ENCODE results near the gene VMP1. TPM values are rescaled to one million over a fixed set of nuclear protein-coding genes. Genes with fewer than 3 reads are reported as not detected.
"Not testable (repeated sequence)": the region's sequence is repeated elsewhere in the genome, so short reads cannot be mapped to it uniquely, and the experiment has no call there.

Gene VMP1
- total RNA-seq, 1 experiment from 2014 or later: 46.5 TPM

DNA sequence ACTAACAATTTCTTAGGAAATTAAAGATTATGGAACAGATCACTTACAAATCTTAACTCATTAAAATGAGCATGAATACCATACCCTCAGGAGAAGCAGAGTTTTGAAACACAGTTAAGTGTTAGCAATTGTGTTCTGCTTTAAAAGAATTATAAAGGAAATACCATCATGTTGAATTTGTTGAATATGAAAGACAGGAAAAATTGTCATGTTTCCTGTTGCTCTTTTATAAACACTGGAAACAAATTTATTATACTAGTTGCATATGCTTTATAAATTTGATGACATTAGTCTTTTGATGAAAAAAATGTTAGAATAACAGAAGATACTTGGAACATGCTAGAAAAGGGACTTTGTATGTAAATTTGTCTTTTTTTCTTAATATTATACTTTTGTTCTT, 59.7 kb downstream of the VMP1 start:
- Histone ChIP-seq H3K4me1 (peaks cover 25% of the 10 kb centered on the region), H3K9me3 (replicated peaks) (no peaks in the 10 kb centered on the region), H3K27ac (no peak overlapping the region), H3K27me3 (no peaks in the 10 kb centered on the region), H3K4me3 (no peak overlapping the region), H3K36me3 (peaks cover 2% of the 10 kb centered on the region; the same call in 1 of the 2 replicates)
- DNase-seq: no peak

- 0 out of 2 replicates have a peak, but pooled peaks cover 2% of the 10 kb centered on the region for H3K4me1 ChIP-seq
- H3K4me3 ChIP-seq: no peak overlapping the region
- no peak for DNase-seq
- H3K27ac ChIP-seq: no peak overlapping the region
- H3K9me3 ChIP-seq (replicated peaks): no peaks in the 10 kb centered on the region
- peaks cover 2% of the 10 kb centered on the region; the same call in 1 of the 2 replicates for H3K36me3 ChIP-seq
- H3K27me3 ChIP-seq: no peaks in the 10 kb centered on the region
These were observed 62.4 kb downstream of the VMP1 start for GRCh38 chr17:59769887-59770286.

DNA sequence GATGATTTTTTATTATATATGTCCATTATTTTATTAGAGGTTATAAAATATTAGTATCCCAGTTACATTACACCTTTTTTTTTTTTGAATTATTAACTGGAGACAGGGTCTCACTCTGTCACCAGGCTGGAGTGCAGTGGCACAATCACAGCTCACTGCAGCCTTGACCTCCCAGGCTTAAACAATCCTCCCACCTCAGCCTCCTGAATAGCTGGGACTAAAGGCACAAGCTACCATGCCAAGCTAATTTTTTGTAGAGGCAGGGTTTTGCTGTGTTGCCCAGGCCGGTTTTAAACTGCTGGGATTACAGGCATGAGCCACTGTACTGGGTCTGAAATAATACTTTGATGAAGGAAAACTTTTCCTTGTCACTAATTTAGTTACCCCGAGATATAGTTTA, 63.6 kb downstream of the VMP1 start:
- H3K9me3 ChIP-seq (replicated peaks): no peaks in the 10 kb centered on the region
- H3K27ac ChIP-seq: no peak overlapping the region
- no peak overlapping the region for H3K4me3 ChIP-seq
- no peaks in the 10 kb centered on the region for H3K27me3 ChIP-seq
- H3K36me3 ChIP-seq: peaks cover 5% of the 10 kb centered on the region; the same call in 1 of the 2 replicates
- 0 out of 2 replicates have a peak, but pooled peaks cover 2% of the 10 kb centered on the region for H3K4me1 ChIP-seq
- DNase-seq: no peak

DNA sequence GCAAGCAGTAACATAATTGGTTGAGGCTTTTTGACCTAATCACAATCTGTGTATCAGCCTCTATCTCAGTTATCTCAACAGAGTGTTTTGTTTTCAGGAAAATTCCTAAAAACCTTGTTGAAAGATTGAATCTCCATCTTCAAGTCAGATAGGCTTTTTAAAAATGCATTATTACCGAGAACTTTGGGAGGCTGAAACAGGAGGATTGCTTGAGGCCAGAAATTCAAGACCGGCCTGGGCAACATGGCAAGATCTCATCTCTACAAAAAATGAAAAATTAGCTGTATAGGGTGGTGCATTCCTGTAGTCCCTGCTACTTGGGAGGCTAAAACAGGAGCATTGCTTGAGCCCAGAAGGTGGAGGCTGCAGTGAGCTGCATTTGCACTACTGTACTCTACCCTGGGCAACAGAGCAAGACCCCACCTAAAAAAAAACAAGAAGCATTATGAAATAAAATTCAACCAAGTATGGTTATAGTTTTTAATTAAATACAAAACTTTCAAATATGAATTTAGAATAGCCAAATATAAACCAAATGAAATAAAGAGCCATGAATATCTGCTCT, 68.4 kb downstream of the VMP1 start:
- H3K4me3 ChIP-seq: no peak overlapping the region
- peaks cover 5% of the 10 kb centered on the region for H3K36me3 ChIP-seq

DNA sequence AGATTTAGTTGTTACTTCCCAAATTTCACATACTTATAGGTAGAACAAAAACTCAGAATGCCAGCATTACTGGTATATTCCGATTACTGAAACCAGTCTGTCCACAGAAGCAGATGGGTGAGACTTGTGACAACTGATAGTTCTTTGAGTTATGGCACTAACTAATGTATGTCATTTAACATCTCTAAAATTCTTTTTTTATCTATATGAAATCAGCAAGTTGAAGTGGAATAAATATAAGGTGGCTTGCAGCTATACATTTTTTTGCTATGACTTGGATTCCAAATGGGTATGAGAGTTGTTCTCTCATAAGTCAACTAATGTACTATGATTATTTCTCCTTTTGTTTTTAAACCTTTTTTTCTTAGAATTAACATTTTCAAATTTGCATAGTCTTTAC, 69.1 kb downstream of the VMP1 start:
- DNase-seq: no peak
- Histone ChIP-seq H3K4me1 (no peaks in the 10 kb centered on the region), H3K4me3 (no peak overlapping the region), H3K9me3 (replicated peaks) (no peaks in the 10 kb centered on the region), H3K27me3 (no peaks in the 10 kb centered on the region), H3K27ac (no peak overlapping the region), H3K36me3 (peaks cover 5% of the 10 kb centered on the region)

More for the DNA sequence above, 68.4 kb downstream of the VMP1 start:
- no peaks in the 10 kb centered on the region for H3K27me3 ChIP-seq
- no peaks in the 10 kb centered on the region for H3K4me1 ChIP-seq
- no peak overlapping the region for H3K27ac ChIP-seq
- no peaks in the 10 kb centered on the region for H3K9me3 ChIP-seq (replicated peaks)
- DNase-seq: no peak

- H3K27ac ChIP-seq: no peak overlapping the region
- no peak overlapping the region for H3K4me3 ChIP-seq
- no peaks in the 10 kb centered on the region for H3K27me3 ChIP-seq
- no peaks in the 10 kb centered on the region for H3K4me1 ChIP-seq
- no peaks in the 10 kb centered on the region for H3K9me3 ChIP-seq (replicated peaks)
- H3K36me3 ChIP-seq: peaks cover 5% of the 10 kb centered on the region
- DNase-seq: no peak
These were observed 69.6 kb downstream of the VMP1 start for GRCh38 chr17:59777033-59777432.

- H3K4me3 ChIP-seq: no peak overlapping the region
- DNase-seq: no peak
- H3K27ac ChIP-seq: no peak overlapping the region
- H3K4me1 ChIP-seq: no peaks in the 10 kb centered on the region
- no peaks in the 10 kb centered on the region for H3K9me3 ChIP-seq (replicated peaks)
- no peaks in the 10 kb centered on the region for H3K27me3 ChIP-seq
- H3K36me3 ChIP-seq: peaks cover 5% of the 10 kb centered on the region
These were observed 71.5 kb downstream of the VMP1 start for GRCh38 chr17:59778996-59779395.

GRCh38 chr17:59779521-59779920, 72.1 kb downstream of the VMP1 start:
- no peak for DNase-seq
- no peak overlapping the region for H3K27ac ChIP-seq
- H3K27me3 ChIP-seq: no peaks in the 10 kb centered on the region
- no peaks in the 10 kb centered on the region for H3K9me3 ChIP-seq (replicated peaks)
- no peak overlapping the region for H3K4me3 ChIP-seq
- peaks cover 5% of the 10 kb centered on the region for H3K36me3 ChIP-seq
- peaks cover 3% of the 10 kb centered on the region for H3K4me1 ChIP-seq

DNA sequence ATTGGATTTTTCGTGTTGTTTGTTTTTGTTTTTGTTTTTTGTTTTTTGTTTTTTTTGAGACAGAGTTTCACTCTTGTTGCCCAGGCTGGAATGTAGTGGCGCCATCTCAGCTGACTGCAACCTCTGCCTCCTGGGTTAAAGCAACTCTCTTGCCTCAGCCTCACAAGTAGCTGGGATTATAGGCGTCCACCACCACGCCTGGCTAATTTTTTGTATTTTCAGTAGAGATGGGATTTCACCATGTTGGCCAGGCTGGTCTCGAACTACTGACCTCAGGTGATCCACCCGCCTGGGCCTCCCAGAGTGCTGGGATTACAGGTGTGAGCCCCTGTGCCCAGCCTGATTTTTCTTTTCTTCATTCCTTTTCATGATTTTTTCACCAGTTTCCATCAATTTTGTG, 73.1 kb downstream of the VMP1 start:
- H3K27me3 ChIP-seq; H3K36me3 ChIP-seq; DNase-seq; H3K4me3 ChIP-seq; H3K27ac ChIP-seq; H3K9me3 ChIP-seq (replicated peaks): not testable (repeated sequence)
- peaks cover 14% of the 10 kb centered on the region for H3K4me1 ChIP-seq

DNA sequence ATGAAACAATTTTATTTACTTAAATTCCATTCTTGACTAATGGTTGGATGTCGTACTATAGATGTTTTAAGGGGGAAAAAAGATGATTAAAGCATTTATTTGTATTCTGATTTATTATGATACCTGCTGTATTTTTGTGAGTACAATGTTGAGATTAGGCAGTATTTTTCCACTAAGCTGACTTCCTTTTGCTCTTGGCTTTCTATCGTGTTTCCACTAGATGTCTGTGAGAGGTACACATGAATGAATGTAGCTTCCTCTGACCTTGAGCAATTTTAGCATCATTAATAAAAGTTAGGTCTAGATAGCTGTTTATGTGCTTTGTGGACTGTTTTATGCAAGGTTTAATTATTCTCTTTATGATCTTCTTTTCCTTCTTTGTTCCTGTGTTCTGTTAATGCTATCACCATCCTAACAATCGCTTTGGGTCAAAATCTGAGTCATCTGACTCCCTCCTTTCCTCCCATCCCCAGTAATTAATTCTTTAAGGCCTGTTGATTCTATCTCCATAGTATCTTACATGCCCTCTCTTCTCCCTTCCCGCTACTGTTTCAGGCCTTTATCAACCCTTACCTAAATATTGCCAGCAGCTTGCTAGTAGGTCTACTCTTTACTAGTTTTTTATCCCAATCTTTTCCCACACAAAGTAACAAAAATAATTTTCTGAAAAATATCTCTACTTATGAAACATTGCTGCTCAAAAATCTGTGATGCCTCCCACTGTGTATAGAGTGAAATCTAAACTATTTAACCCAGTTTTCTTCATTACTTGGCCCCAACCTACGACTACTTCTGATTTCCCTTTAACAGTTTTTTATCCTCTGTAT, 76.0 kb downstream of the VMP1 start:
- H3K4me1 ChIP-seq: peaks cover 33% of the 10 kb centered on the region
- H3K9me3 ChIP-seq (replicated peaks): no peaks in the 10 kb centered on the region
- no peak for DNase-seq
- H3K27ac ChIP-seq: no peak overlapping the region
- no peaks in the 10 kb centered on the region; the same call in 1 of the 2 replicates for H3K36me3 ChIP-seq
- H3K4me3 ChIP-seq: no peak overlapping the region
- no peaks in the 10 kb centered on the region for H3K27me3 ChIP-seq

DNA sequence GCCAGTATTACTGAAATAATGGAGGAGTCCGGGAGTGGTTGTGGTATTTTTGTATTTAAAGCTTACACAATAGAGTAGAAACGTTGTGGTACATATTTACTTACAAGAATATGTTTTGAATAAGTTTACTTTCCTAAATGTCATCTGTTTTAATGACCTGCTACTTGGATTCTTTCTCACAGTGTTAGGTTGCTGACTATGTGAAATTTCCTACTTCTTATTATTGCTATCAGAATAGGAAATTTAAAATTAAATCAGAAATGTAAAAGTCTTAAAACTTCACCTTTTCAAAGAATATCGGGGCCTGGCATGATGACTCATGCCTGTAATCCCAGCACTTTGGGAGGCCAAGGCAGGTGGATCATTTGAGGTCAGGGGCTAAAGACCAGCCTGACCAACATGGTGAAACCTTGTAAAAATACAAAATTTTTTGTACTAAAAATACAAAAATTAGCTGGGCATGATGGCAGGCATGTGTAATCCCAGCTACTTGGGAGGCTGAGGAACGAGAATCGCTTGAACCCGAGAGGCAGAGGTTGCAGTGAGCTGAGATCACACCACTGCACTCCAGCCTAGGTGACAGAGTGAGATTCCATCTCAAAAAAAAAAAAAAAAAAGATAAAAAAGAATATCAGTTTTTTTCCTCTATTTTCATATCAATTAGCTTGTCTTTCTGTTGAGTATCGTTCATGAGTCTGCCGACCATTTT, 77.8 kb downstream of the VMP1 start:
- Histone ChIP-seq H3K9me3 (replicated peaks) (no peaks in the 10 kb centered on the region), H3K27me3 (no peaks in the 10 kb centered on the region), H3K4me3 (no peak overlapping the region), H3K4me1 (peaks cover 33% of the 10 kb centered on the region), H3K36me3 (no peaks in the 10 kb centered on the region), H3K27ac (peak overlapping the region; percentile 55)
- DNase-seq: no peak

GRCh38 chr17:59786213-59786535, 78.7 kb downstream of the VMP1 start:
- Histone ChIP-seq H3K4me3 (no peak overlapping the region), H3K4me1 (peaks cover 33% of the 10 kb centered on the region)

GRCh38 chr17:59786536-59787319, 79.3 kb downstream of the VMP1 start:
- H3K4me1 ChIP-seq: peaks cover 33% of the 10 kb centered on the region
- no peaks in the 10 kb centered on the region for H3K36me3 ChIP-seq
- peak; percentile 77 to 92 for DNase-seq
- H3K9me3 ChIP-seq (replicated peaks): no peaks in the 10 kb centered on the region
- peak overlapping the region; percentile 55 for H3K27ac ChIP-seq
- 0 out of 2 replicates have a peak overlapping the region, but pooled peaks have one; percentile 11 for H3K4me3 ChIP-seq
- H3K27me3 ChIP-seq: no peaks in the 10 kb centered on the region

More at GRCh38 chr17:59786213-59786535, 78.7 kb downstream of the VMP1 start:
- H3K9me3 ChIP-seq (replicated peaks): no peaks in the 10 kb centered on the region
- no peaks in the 10 kb centered on the region for H3K27me3 ChIP-seq
- H3K36me3 ChIP-seq: no peaks in the 10 kb centered on the region
- DNase-seq: no peak
- H3K27ac ChIP-seq: peak overlapping the region; percentile 55

DNA sequence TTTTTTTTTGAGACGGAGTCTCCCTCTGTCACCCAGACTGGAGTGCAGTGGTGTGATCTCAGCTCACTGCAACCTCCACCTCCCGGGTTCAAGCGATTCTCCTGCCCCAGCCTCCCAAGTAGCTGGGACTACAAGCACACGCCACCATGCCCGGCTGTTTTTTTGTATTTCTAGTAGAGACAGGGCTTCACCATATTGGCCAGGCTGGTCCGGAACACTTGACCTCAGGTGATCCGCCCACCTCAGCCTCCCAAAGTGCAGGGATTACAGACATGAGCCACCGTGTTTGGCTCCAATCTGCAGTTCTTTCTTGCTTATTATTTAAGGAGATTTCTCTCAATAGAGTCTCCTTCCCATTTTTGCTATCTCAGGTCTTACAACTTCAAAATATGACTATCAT, 82.4 kb downstream of the VMP1 start:
- H3K27me3 ChIP-seq; H3K36me3 ChIP-seq; H3K4me3 ChIP-seq; H3K9me3 ChIP-seq (replicated peaks); H3K27ac ChIP-seq; DNase-seq: not testable (repeated sequence)
- H3K4me1 ChIP-seq: peaks cover 27% of the 10 kb centered on the region
